Ureter (tissue), 1 donor: ENCODE measurements around the gene TPRX1. TPM values are rescaled to one million over a fixed set of nuclear protein-coding genes. Genes with fewer than 3 reads are reported as not detected.
"Not testable (repeated sequence)": the region's sequence is repeated elsewhere in the genome, so short reads cannot be mapped to it uniquely, and the experiment has no call there.

Experiments
- DNase-seq: peaks from one replicate; pipeline ENCODE4 v3.0.0-alpha.2; 2020; ENCODE audit warnings: low spot score
- total RNA-seq: library from RNA; stranded (reverse); gene quantifications from one replicate; pipeline ENCODE4 v1.2.4, GENCODE V29; 2023
- donor health status: DM: yes; HTN: yes; CAD: no.

Gene TPRX1
- total RNA-seq, 1 donor from 2014 or later: not detected

GRCh38 chr19:47801270-47801669 is 3.1 kb downstream of the TPRX1 start:
- DNase-seq: no peak

- no peak for DNase-seq
Observed at GRCh38 chr19:47798904-47799266, 5.5 kb downstream of the TPRX1 start.

- no peak for DNase-seq
Observed at GRCh38 chr19:47797996-47798903, 6.1 kb downstream of the TPRX1 start.

- no peak for DNase-seq
Observed at GRCh38 chr19:47796785-47797184, 7.6 kb downstream of the TPRX1 start.

- DNase-seq: no peak
Observed at GRCh38 chr19:47794526-47794925, 9.8 kb downstream of the TPRX1 start.

- no peak for DNase-seq
Observed at GRCh38 chr19:47792616-47793015, 11.7 kb downstream of the TPRX1 start.

- DNase-seq: peak; percentile 73
Observed at GRCh38 chr19:47790398-47790814, 13.9 kb downstream of the TPRX1 start.

- DNase-seq: not testable (repeated sequence)
Observed at GRCh38 chr19:47789811-47790210, 14.5 kb downstream of the TPRX1 start.

GRCh38 chr19:47787307-47787706 is 17.0 kb downstream of the TPRX1 start:
- DNase-seq: not testable (repeated sequence)

GRCh38 chr19:47786566-47786965 is 17.8 kb downstream of the TPRX1 start:
- DNase-seq: no peak

- DNase-seq: peak; percentile 60
Observed at GRCh38 chr19:47781590-47782262, 22.6 kb downstream of the TPRX1 start.

- DNase-seq: no peak
Observed at GRCh38 chr19:47780215-47780551, 24.2 kb downstream of the TPRX1 start.

- peak; percentile 69 for DNase-seq
Observed at GRCh38 chr19:47779524-47780214, 24.7 kb downstream of the TPRX1 start.

- no peak for DNase-seq
Observed at GRCh38 chr19:47778954-47779351, 25.4 kb downstream of the TPRX1 start.

- DNase-seq: peak; percentile 86
Observed at GRCh38 chr19:47778049-47778953, 26.1 kb downstream of the TPRX1 start, which contains the start of gene SELENOW. SELENOW (plus strand) TSS chr19:47778703; CDS start chr19:47778786, 83 bp downstream.

- DNase-seq: not testable (repeated sequence)
Observed at GRCh38 chr19:47777245-47778048, 26.9 kb downstream of the TPRX1 start.

- no peak for DNase-seq
Observed at GRCh38 chr19:47776568-47776967, 27.8 kb downstream of the TPRX1 start.

- not testable (repeated sequence) for DNase-seq
Observed at GRCh38 chr19:47771291-47771690, 33.1 kb downstream of the TPRX1 start.

- no peak for DNase-seq
Observed at GRCh38 chr19:47769534-47769933, 34.8 kb downstream of the TPRX1 start.

- no peak for DNase-seq
Observed at GRCh38 chr19:47768604-47769003, 35.7 kb downstream of the TPRX1 start.
